Vagina (tissue), 2 donors: Measurements from ENCODE around the gene OGT.

Experiments
- CTCF ChIP-seq, 3 experiments: fragments of 450-650 bp in 2 of 3; fragments of 200-600 bp in 1 of 3; sonication (generic) in 1 of 3; IDR thresholded peaks; one replicate each; pipeline ENCODE4 v1.5.1; 2017 to 2019; ENCODE audit warnings: antibody characterized with exemption in 3 of 3, mild to moderate bottlenecking in 2 of 3, moderate library complexity in 2 of 3
- POLR2A ChIP-seq, 2 donors: fragments of 450-650 bp; IDR thresholded peaks; one replicate each; pipeline ENCODE4 v1.6.1; 2017; ENCODE audit warnings: antibody characterized with exemption in 2 of 2, mild to moderate bottlenecking in 2 of 2, moderate library complexity in 2 of 2
- POLR2AphosphoS5 ChIP-seq, 2 donors: sonication (generic); formaldehyde crosslinking; IDR thresholded peaks; one replicate each; pipeline ENCODE4 v1.9.0; 2017; ENCODE audit warnings: antibody characterized with exemption in 2 of 2, mild to moderate bottlenecking in 2 of 2, low read depth in 1 of 2; ENCODE audit not compliant: insufficient read depth in 1 of 2

DNA sequence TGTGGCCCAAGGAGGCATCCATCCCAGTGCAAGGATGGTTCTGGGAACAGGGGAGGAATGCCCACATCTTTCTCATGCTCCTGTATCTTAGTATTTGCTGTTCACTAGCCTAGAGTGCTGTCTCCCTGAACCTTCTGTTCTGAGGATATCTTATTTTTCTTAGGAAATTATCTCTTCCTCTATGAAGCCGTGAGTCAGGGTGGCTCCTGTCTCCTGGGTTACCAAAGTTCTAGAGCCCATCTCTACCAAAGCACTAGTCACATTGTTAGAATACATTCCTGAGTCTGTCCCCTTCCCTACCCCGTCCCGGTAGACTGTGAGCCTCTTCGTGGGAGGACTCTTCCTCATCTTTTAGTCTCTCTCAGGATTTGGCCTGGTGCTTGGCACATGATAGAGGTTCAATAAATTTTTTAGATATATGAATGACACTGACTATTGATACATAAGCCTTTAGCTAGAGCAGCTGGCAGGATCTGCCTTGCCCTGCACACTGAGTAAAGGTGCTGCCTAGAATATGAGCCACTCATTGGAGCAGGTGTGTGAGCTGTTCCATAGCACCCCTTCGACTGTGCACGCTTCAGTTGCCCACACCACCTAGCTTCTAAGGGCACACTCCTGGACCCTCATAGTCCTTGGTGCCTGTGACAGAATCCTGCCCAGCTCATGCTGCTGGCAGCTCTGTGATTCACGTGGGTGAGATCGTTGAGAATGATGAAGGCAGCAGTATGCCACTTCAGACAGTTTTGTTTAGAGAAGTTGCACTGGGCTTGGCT lies 72.1 kb downstream of the OGT start:
- TF ChIP-seq CTCF (IDR thresholded peaks at IDR 0.05) = no peak
- TF ChIP-seq POLR2A (IDR thresholded peaks at IDR 0.05) = no peak
- no peak for TF ChIP-seq POLR2AphosphoS5 (IDR thresholded peaks at IDR 0.05; ENCODE audit: insufficient read depth in 1 of 2, low read depth in 1 of 2)
